ENCODE results near the gene LARGE1.

GRCh38 chr22:33588860-33589259, 331.4 kb downstream of the LARGE1 start:
- no peak for TF ChIP-seq POLR2AphosphoS5 (IDR thresholded peaks at IDR 0.05)
- TF ChIP-seq CTCF (IDR thresholded peaks at IDR 0.05 in 8 of 11, conservative IDR thresholded peaks at IDR 0.05 in 3 of 11) = no peak
